CD4-positive, CD25-positive, alpha-beta regulatory T cell (primary cell): ENCODE data around the gene MYOCD. TPM values are rescaled to one million over a fixed set of nuclear protein-coding genes. Genes with fewer than 3 reads are reported as not detected.
"Not testable (repeated sequence)": the region's sequence is repeated elsewhere in the genome, so short reads cannot be mapped to it uniquely, and the experiment has no call there.

ENCODE experiments used
- ATAC-seq, 2 donors: fragments of 150-1000 bp; cut with Tn5 transposase; one replicate each; pipeline ENCODE4 v1.10.0; 2021; ENCODE audit warnings: low read depth in 2 of 2, moderate number of reproducible peaks in 2 of 2, moderate library complexity in 1 of 2
- DNase-seq, 3 donors: peaks; one replicate each; pipeline versions ENCODE4 v3.0.0 to v3.0.0-alpha.2; 2012 to 2022; ENCODE audit warnings: mixed read lengths in 1 of 3
- H3K27ac ChIP-seq: one replicate; pipeline ENCODE4 v1.7.0; 2013; ENCODE audit warnings: mild to moderate bottlenecking, low read length; ENCODE audit not compliant: insufficient read depth, poor library complexity, severe bottlenecking
- H3K27me3 ChIP-seq: one replicate; pipeline ENCODE4 v1.7.0; 2013; ENCODE audit warnings: low read length; ENCODE audit not compliant: control insufficient read depth, insufficient read depth
- H3K36me3 ChIP-seq: one replicate; pipeline ENCODE4 v1.7.0; 2013; ENCODE audit warnings: mild to moderate bottlenecking, low read length, moderate library complexity; ENCODE audit not compliant: control insufficient read depth, insufficient read depth
- H3K4me1 ChIP-seq: 2 replicates; pipeline ENCODE4 v1.7.0; 2013; ENCODE audit warnings: mild to moderate bottlenecking, low read length; ENCODE audit not compliant: insufficient read depth, control insufficient read depth, poor library complexity, severe bottlenecking
- H3K4me3 ChIP-seq: one replicate; pipeline ENCODE4 v1.7.0; 2013; ENCODE audit warnings: low read depth, mild to moderate bottlenecking, low read length, moderate library complexity
- H3K9me3 ChIP-seq, 2 experiments: 1 replicate in 1 of 2; 2 replicates in 1 of 2; pipeline ENCODE4 v1.7.0; 2013; ENCODE audit warnings: low read length in 2 of 2, mild to moderate bottlenecking in 1 of 2, moderate library complexity in 1 of 2; ENCODE audit not compliant: control insufficient read depth in 2 of 2
- H3K27ac Mint-ChIP-seq, 3 donors: one replicate each; pipeline ENCODE4 v1.8.0; 2020 to 2022; ENCODE audit warnings: mild to moderate bottlenecking in 3 of 3, mixed read lengths in 3 of 3, moderate library complexity in 2 of 3
- H3K27me3 Mint-ChIP-seq: one replicate; pipeline ENCODE4 v1.8.0; 2022; ENCODE audit warnings: mild to moderate bottlenecking, mixed read lengths
- H3K36me3 Mint-ChIP-seq: one replicate; pipeline ENCODE4 v1.8.0; 2020; ENCODE audit warnings: mixed read lengths
- H3K4me1 Mint-ChIP-seq, 4 donors: one replicate each; pipeline ENCODE4 v1.8.0; 2020 to 2022; ENCODE audit warnings: mixed read lengths in 4 of 4, mild to moderate bottlenecking in 1 of 4
- H3K4me3 Mint-ChIP-seq, 4 donors: one replicate each; pipeline ENCODE4 v1.8.0; 2020 to 2022; ENCODE audit warnings: mild to moderate bottlenecking in 4 of 4, mixed read lengths in 4 of 4, moderate library complexity in 3 of 4
- H3K9me3 Mint-ChIP-seq, 7 donors: one replicate each; pipeline ENCODE4 v1.8.0; 2020 to 2022; ENCODE audit warnings: mixed read lengths in 7 of 7, mild to moderate bottlenecking in 3 of 7, moderate library complexity in 2 of 7
- polyA plus RNA-seq, 4 donors: library from polyadenylated mRNA; unstranded; fragments of 300-500 nt; fragmentation: Illumina TruSeq; gene quantifications; one replicate each; pipeline ENCODE4 v1.2.3, GENCODE V29; 2021
- total RNA-seq: library from RNA; stranded (reverse); gene quantifications from one replicate; pipeline ENCODE4 v1.2.3, GENCODE V29; 2022

Gene MYOCD
- total and polyA plus RNA-seq, 5 donors from 2014 or later, result not detected

DNA sequence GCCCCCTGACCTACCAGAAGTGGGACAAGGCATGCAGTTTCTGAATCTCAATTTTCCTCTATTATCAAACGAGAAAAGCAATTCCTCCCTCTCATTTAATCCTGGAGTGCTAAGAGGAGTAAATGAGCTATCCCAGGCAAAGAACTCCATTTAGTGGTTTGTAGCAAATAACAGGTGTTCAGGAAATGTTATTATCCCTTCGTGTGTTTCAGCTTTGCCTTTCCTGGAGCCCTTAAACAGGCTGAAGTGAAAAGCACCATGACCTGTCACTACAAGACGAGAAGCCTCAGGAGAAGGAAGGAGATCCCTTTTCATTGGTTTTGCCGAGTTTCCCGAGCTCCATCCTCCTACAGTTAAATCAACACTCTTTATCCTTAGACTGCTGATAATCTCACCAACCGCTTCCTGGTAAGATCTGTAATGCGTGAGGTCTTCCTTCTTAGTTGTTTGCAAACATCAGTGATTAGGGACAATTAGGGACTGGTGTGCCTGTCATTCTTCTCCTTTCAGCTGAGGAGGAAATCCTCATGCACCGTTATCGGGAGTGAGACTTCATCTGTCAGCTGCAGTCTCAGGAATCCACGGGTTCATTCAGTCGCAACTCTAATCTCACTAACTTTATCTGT, 30.8 kb upstream of the MYOCD start:
- peaks cover 0 to 11% (median 0%) of the 10 kb centered on the region in 7 donors for H3K9me3 Mint-ChIP-seq
- H3K27me3 Mint-ChIP-seq, result peaks cover 7% of the 10 kb centered on the region
- Histone ChIP-seq H3K36me3 (no peaks in the 10 kb centered on the region), H3K27ac (no peak overlapping the region), H3K9me3 (no peaks in the 10 kb centered on the region), H3K4me1 (no peaks in the 10 kb centered on the region), H3K27me3 (no peaks in the 10 kb centered on the region), H3K4me3 (no peak overlapping the region)
- H3K27ac Mint-ChIP-seq, result no peak overlapping the region
- ATAC-seq (no peak), DNase-seq (no peak)
- no peaks in the 10 kb centered on the region for H3K4me1 Mint-ChIP-seq
- no peaks in the 10 kb centered on the region for H3K36me3 Mint-ChIP-seq
- H3K4me3 Mint-ChIP-seq, result no peak overlapping the region

DNA sequence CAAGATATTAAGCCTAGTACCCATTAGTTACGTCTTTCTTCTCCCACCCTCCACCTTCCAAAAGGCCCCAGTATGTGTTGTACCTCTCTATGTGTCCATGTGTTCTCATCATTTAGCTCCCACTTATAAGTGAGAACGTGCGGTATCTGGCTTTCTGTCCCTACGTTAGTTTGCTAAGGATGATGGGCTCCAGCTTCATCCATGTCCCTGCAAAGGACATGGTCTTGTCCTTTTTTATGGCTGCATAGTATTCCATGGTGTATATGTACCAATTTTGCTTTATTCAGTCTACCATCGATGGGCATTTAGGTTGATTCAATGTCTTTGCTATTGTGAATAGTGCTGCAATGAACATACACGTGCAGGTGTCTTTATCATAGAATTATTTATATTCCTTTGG, 29.7 kb upstream of the MYOCD start:
- H3K27ac Mint-ChIP-seq, H3K4me3 ChIP-seq, H3K36me3 Mint-ChIP-seq, H3K27me3 Mint-ChIP-seq, H3K4me3 Mint-ChIP-seq, H3K36me3 ChIP-seq, ATAC-seq, H3K9me3 ChIP-seq, H3K27me3 ChIP-seq, H3K27ac ChIP-seq, DNase-seq, H3K4me1 Mint-ChIP-seq, H3K4me1 ChIP-seq: not testable (repeated sequence)
- H3K9me3 Mint-ChIP-seq, result peaks cover 0 to 11% (median 3%) of the 10 kb centered on the region in 7 donors

DNA sequence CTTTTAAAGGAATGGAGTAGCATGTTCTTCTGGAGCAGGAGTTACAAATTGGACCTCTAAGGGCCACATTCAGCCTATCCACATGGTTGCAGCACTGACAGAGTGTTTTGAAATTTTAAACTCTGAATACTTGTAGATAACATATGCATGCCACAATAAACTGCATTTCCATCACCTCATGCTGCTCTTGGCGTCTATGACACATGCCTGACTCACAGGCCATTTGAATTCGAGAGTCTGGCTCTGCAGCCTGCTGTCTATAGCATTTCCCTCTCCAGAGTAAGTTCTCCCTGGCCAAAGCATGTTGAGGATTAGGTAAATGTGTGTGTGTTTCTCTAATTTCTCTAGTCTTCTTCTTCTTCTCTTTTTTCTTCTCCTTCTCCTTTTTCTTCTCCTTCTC, 28.7 kb upstream of the MYOCD start:
- Mint-ChIP-seq H3K4me3 (no peak overlapping the region), H3K36me3 (no peaks in the 10 kb centered on the region), H3K27me3 (no peaks in the 10 kb centered on the region), H3K9me3 (peaks cover 0 to 11% (median 3%) of the 10 kb centered on the region in 7 donors), H3K4me1 (no peaks in the 10 kb centered on the region), H3K27ac (no peak overlapping the region)
- no peak overlapping the region for H3K27ac ChIP-seq
- no peak overlapping the region for H3K4me3 ChIP-seq
- DNase-seq, result no peak
- H3K9me3 ChIP-seq, result no peaks in the 10 kb centered on the region
- ATAC-seq, result no peak
- H3K4me1 ChIP-seq, result no peaks in the 10 kb centered on the region
- H3K36me3 ChIP-seq, result no peaks in the 10 kb centered on the region
- no peaks in the 10 kb centered on the region for H3K27me3 ChIP-seq

DNA sequence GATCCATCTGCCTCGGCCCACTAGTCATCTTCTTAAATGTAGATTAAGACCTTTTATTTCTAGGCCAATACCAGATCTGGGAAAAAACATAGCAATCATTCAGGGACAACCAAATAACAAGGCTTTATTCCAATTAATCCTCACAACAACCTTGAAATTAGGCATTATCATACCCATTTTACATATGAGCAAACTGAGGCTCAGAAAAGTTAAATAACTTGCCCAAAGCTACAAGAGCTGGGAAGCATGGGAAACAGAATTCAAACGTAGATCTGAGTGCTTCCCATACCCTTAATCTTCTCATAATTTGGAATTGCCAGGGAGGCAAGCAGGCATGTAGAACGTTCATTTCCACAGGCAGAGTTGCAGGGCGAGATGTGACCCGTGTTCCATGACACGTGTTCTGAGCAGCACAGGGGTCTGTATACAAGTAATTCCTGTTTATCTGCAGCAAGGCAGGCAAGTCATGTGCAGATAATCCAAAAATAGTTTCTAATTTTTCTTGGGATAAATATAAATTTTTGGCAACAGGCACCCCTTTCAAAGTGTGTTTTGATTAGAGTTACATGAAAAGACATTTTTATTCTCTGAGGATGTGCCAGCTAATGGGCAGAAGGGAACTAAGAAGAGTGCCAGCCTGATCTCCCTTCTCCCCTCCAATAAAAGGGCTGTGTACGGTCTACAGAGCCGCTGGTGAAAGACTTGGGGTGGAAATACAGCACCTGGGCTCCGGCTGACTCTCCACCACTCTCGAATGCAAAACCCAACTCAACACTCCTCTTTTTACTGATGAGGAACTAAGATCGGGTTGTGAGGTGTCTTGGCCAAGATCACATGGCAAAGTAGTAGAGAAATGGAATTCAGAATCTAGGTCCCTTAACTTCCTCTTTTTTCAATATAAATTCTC, 27.7 kb upstream of the MYOCD start:
- Mint-ChIP-seq H3K4me1 (no peaks in the 10 kb centered on the region), H3K27me3 (no peaks in the 10 kb centered on the region), H3K4me3 (no peak overlapping the region), H3K36me3 (no peaks in the 10 kb centered on the region), H3K9me3 (peaks cover 0 to 11% (median 3%) of the 10 kb centered on the region in 7 donors), H3K27ac (no peak overlapping the region)
- ATAC-seq (no peak), DNase-seq (no peak)
- no peaks in the 10 kb centered on the region for H3K4me1 ChIP-seq
- no peak overlapping the region for H3K4me3 ChIP-seq
- no peaks in the 10 kb centered on the region for H3K27me3 ChIP-seq
- H3K9me3 ChIP-seq, result no peaks in the 10 kb centered on the region
- H3K36me3 ChIP-seq, result no peaks in the 10 kb centered on the region
- no peak overlapping the region for H3K27ac ChIP-seq

DNA sequence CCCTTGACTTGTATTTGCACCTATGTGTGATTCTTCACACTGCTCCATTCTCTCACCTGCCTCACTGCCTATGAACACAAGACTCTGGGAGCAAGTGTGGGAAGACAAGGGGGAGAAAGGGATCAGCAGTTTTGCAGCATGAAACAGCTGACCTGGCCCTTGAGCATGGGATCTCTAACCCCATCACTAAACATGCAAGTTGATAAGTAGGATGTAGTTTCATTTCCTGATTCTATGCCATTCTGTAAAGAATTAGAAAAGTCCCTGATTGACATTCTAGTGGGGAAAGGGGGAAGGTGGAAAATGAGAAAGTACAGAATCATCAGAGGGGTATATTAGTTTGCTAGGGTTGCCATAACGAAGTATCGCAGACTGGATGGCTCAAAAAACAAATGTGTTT, 25.3 kb upstream of the MYOCD start:
- no peaks in the 10 kb centered on the region for H3K36me3 ChIP-seq
- Mint-ChIP-seq H3K27ac (no peak overlapping the region), H3K4me3 (no peak overlapping the region), H3K36me3 (no peaks in the 10 kb centered on the region), H3K27me3 (no peaks in the 10 kb centered on the region), H3K4me1 (no peaks in the 10 kb centered on the region), H3K9me3 (peaks cover 0 to 11% (median 3%) of the 10 kb centered on the region in 7 donors)
- H3K4me1 ChIP-seq, result no peaks in the 10 kb centered on the region
- no peaks in the 10 kb centered on the region for H3K9me3 ChIP-seq
- no peaks in the 10 kb centered on the region for H3K27me3 ChIP-seq
- H3K27ac ChIP-seq, result no peak overlapping the region
- no peak overlapping the region for H3K4me3 ChIP-seq
- ATAC-seq (no peak), DNase-seq (no peak)

DNA sequence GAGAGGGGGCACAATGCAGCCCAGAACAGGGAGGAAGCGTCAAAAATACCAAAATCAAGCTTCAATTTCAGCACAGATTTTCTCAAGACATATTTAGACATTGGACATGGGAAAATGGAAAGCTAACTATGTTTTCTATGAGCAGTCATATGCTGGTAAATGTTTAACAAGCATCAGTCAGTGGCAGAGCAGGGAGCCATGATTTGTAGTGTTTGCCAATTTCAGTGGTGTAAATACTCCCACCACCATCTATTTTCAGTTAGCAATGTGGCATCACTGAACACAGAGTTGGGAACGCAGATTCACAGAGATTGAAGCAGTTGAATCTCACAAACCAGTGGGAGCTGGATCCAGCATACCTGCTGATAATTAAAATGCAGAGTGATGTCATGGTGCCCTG, 24.6 kb upstream of the MYOCD start:
- Histone ChIP-seq H3K4me3 (no peak overlapping the region), H3K27me3 (no peaks in the 10 kb centered on the region), H3K27ac (no peak overlapping the region), H3K9me3 (no peaks in the 10 kb centered on the region), H3K36me3 (no peaks in the 10 kb centered on the region), H3K4me1 (no peaks in the 10 kb centered on the region)
- no peaks in the 10 kb centered on the region for H3K4me1 Mint-ChIP-seq
- H3K27me3 Mint-ChIP-seq, result no peaks in the 10 kb centered on the region
- peaks cover 0 to 5% (median 3%) of the 10 kb centered on the region in 7 donors for H3K9me3 Mint-ChIP-seq
- no peaks in the 10 kb centered on the region for H3K36me3 Mint-ChIP-seq
- DNase-seq, result no peak
- no peak for ATAC-seq
- no peak overlapping the region for H3K4me3 Mint-ChIP-seq
- no peak overlapping the region for H3K27ac Mint-ChIP-seq

DNA sequence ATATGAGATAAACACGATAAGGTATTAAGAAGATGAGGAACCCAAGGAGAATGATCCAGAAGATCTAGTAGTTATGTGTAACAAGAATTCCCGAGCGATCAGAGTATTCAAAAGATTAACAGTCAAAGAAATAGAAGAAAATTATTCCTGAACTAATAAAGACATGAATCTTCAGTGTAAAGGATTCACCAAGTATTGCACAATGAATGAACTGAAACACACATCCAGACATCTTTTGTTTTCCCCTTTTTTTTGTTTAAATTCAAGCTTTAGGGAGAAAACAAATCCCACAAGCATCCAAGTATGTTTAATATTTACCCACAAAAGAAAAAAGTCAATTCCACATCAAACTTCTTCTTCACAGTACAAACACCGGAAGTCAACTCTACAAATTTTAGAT, 23.7 kb upstream of the MYOCD start:
- Mint-ChIP-seq H3K36me3 (no peaks in the 10 kb centered on the region), H3K9me3 (peaks cover 0 to 5% (median 3%) of the 10 kb centered on the region in 7 donors), H3K4me1 (no peaks in the 10 kb centered on the region), H3K4me3 (no peak overlapping the region), H3K27ac (no peak overlapping the region), H3K27me3 (no peaks in the 10 kb centered on the region)
- no peak overlapping the region for H3K27ac ChIP-seq
- H3K4me1 ChIP-seq, result no peaks in the 10 kb centered on the region
- H3K9me3 ChIP-seq, result no peaks in the 10 kb centered on the region
- no peak overlapping the region for H3K4me3 ChIP-seq
- DNase-seq, result no peak
- no peaks in the 10 kb centered on the region for H3K27me3 ChIP-seq
- H3K36me3 ChIP-seq, result no peaks in the 10 kb centered on the region
- ATAC-seq, result no peak

DNA sequence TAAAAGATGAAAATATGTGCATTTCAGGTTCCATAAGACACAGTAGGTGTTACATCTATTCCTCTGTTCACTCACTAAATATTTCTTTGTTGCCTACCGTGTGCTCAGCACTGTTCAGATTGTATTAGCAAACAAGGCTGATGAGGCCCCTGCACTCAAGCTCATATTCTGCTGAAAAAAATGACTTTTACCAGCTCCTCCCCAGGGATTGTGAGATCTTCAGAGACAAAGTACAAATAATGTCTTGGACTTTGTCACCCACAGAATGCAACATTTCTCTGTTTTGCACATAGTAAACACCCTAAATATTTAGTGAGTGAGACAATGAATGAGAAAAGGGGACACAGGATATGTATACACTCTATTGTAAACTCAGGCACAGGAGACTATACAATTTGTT, 21.9 kb upstream of the MYOCD start:
- DNase-seq (no peak), ATAC-seq (no peak)
- H3K9me3 Mint-ChIP-seq, result peaks cover 0 to 9% (median 0%) of the 10 kb centered on the region in 7 donors
- Histone ChIP-seq H3K4me3 (no peak overlapping the region), H3K27ac (no peak overlapping the region), H3K27me3 (no peaks in the 10 kb centered on the region), H3K4me1 (no peaks in the 10 kb centered on the region), H3K9me3 (no peaks in the 10 kb centered on the region), H3K36me3 (no peaks in the 10 kb centered on the region)
- H3K27ac Mint-ChIP-seq, result no peak overlapping the region
- no peaks in the 10 kb centered on the region for H3K36me3 Mint-ChIP-seq
- H3K4me3 Mint-ChIP-seq, result no peak overlapping the region
- no peaks in the 10 kb centered on the region for H3K27me3 Mint-ChIP-seq
- no peaks in the 10 kb centered on the region for H3K4me1 Mint-ChIP-seq
